HG02798 (cell line): Measurements from ENCODE around the gene ACSF3.
"Not testable (repeated sequence)": the region's sequence is repeated elsewhere in the genome, so short reads cannot be mapped to it uniquely, and the experiment has no call there.

Experiments
- ATAC-seq: cut with Tn5 transposase; IDR thresholded peaks from one replicate; pipeline ENCODE4 v1.9.1; 2021; ENCODE audit warnings: mild to moderate bottlenecking; ENCODE audit not compliant: unreplicated experiment, poor library complexity

Gene ACSF3

GRCh38 chr16:89090669-89091426, 2.8 kb upstream of the ACSF3 start:
- no peak for ATAC-seq

- no peak for ATAC-seq
Measured at GRCh38 chr16:89092013-89092412, 1.6 kb upstream of the ACSF3 start.

GRCh38 chr16:89093252-89093601, 425 bp upstream of the ACSF3 start:
- ATAC-seq: not testable (repeated sequence)

- no peak for ATAC-seq
Measured at GRCh38 chr16:89094252-89094879, 714 bp downstream of the ACSF3 start.

GRCh38 chr16:89094880-89095258, 1.2 kb downstream of the ACSF3 start:
- ATAC-seq: no peak

GRCh38 chr16:89095491-89095951, 1.9 kb downstream of the ACSF3 start:
- ATAC-seq: no peak

- ATAC-seq: no peak
Measured at GRCh38 chr16:89096042-89096717, 2.5 kb downstream of the ACSF3 start.

GRCh38 chr16:89096768-89097391, 3.2 kb downstream of the ACSF3 start:
- no peak for ATAC-seq

- no peak for ATAC-seq
Measured at GRCh38 chr16:89097392-89097772, 3.7 kb downstream of the ACSF3 start.

- no peak for ATAC-seq
Measured at GRCh38 chr16:89098767-89099430, 5.2 kb downstream of the ACSF3 start.

GRCh38 chr16:89099905-89100304, 6.3 kb downstream of the ACSF3 start:
- ATAC-seq: no peak

GRCh38 chr16:89100601-89101302, 7.1 kb downstream of the ACSF3 start:
- no peak for ATAC-seq

- no peak for ATAC-seq
Measured at GRCh38 chr16:89101303-89102040, 7.8 kb downstream of the ACSF3 start.

- ATAC-seq: no peak
Measured at GRCh38 chr16:89102041-89102471, 8.4 kb downstream of the ACSF3 start.

- ATAC-seq: no peak
Measured at GRCh38 chr16:89102481-89103073, 8.9 kb downstream of the ACSF3 start.

GRCh38 chr16:89103156-89103555, 9.5 kb downstream of the ACSF3 start:
- ATAC-seq: no peak

GRCh38 chr16:89103781-89104180, 10.1 kb downstream of the ACSF3 start:
- no peak for ATAC-seq

- no peak for ATAC-seq
Measured at GRCh38 chr16:89104303-89104702, 10.7 kb downstream of the ACSF3 start.
